Measurements from ENCODE around the gene DENND1B. TPM values are rescaled to one million over a fixed set of nuclear protein-coding genes. Genes with fewer than 3 reads are reported as not detected.

The DENND1B gene
- total RNA-seq, 1 experiment from 2014 or later = 6.3 TPM

DNA sequence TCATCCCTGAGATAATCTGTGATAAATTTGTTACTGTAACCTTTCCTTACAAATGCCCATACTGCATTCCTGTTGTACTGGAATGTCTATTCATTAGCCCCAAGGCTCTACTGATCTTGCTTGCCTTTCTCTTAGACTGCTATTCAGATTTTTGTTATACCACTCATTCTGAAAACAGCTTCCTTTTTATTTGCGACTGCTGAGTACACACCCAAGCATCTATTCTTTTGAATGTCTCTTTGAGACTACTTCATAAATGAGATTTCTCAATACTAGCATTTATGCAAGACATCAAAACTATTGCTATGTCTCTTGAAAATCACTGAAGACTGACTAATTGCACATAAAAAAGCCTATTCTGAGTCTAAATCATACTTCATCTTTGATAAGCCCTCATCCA is 38.6 kb downstream of the DENND1B start:
- TF ChIP-seq CTCF (conservative IDR thresholded peaks at IDR 0.05) = no peak
- WGBS (ENCODE audit: extremely low coverage, insufficient read length, low lambda C conversion rate) = no CpG with 5 or more reads among the region's 1 CpG

More for the DNA sequence above, 38.6 kb downstream of the DENND1B start:
- no peak overlapping the region for H3K18ac ChIP-seq (ENCODE audit: insufficient read length, low read depth, low read length)
- Mint-ChIP-seq H3K4me1 (peaks cover 14 to 28% of the 10 kb centered on the region in 2 experiments), H3K27ac (no peak overlapping the region), H3K4me3 (no peak overlapping the region), H3K36me3 (ENCODE audit: insufficient read depth in 1 of 3, low read depth in 3 of 3) (no peaks in the 10 kb centered on the region; a peak in 1 of 7 replicates), H3K27me3 (ENCODE audit: low read depth) (no peaks in the 10 kb centered on the region), H3K9me3 (no peaks in the 10 kb centered on the region)
- no peaks in the 10 kb centered on the region for H3K79me1 ChIP-seq (ENCODE audit: insufficient read depth, low read depth, low read length, poor library complexity, severe bottlenecking)
- H3T11ph ChIP-seq (ENCODE audit: low read length) = no peak overlapping the region
- H4K91ac ChIP-seq (ENCODE audit: insufficient read length, low read depth, low read length) = no peak overlapping the region
- no peak overlapping the region for H4K5ac ChIP-seq (ENCODE audit: insufficient read length, low read depth, low read length)
- no peak overlapping the region for H3K14ac ChIP-seq (ENCODE audit: insufficient read depth, low read length)
- H2BK15ac ChIP-seq (ENCODE audit: low read depth, low read length) = no peak overlapping the region
- H4K20me1 ChIP-seq (ENCODE audit: control insufficient read depth, insufficient read depth, insufficient read length) = no peaks in the 10 kb centered on the region
- H2BK12ac ChIP-seq (ENCODE audit: insufficient read length, low read depth, low read length) = no peak overlapping the region
- H3K9ac ChIP-seq (ENCODE audit: extremely low read depth, insufficient read length, low read length) = no peak overlapping the region
- no peak overlapping the region for H2AK5ac ChIP-seq (ENCODE audit: insufficient read length, low read length)
- H4K8ac ChIP-seq (replicated peaks; ENCODE audit: insufficient read length, low read depth, low read length) = no peak overlapping the region
- no peak overlapping the region for H2BK20ac ChIP-seq (ENCODE audit: low read depth, low read length, poor library complexity, severe bottlenecking)
- H2BK5ac ChIP-seq (ENCODE audit: insufficient read length, low read length) = no peak overlapping the region
- no peak overlapping the region for H3K4ac ChIP-seq (ENCODE audit: low read depth, low read length)
- H3K4me2 ChIP-seq (ENCODE audit: insufficient read depth, insufficient read length, low read length) = no peak overlapping the region
- no peaks in the 10 kb centered on the region; the same call in 1 of the 2 replicates for H3K4me1 ChIP-seq (ENCODE audit: insufficient read depth, low read length)
- H3K23ac ChIP-seq (ENCODE audit: insufficient read length, low read depth, low read length) = no peak overlapping the region
- no peaks in the 10 kb centered on the region for H3K27me3 ChIP-seq (ENCODE audit: insufficient read depth, low read length)
- H2AFZ ChIP-seq (ENCODE audit: low read length) = no peak overlapping the region
- no peak overlapping the region for H3K27ac ChIP-seq (ENCODE audit: insufficient read length, low read depth, low read length)
- no peak for DNase-seq
- no peak overlapping the region for H3K56ac ChIP-seq (ENCODE audit: insufficient read length, low read depth, low read length)
- no peaks in the 10 kb centered on the region for H3K9me3 ChIP-seq (ENCODE audit: control insufficient read depth, low read depth, low read length)
- H3K79me2 ChIP-seq (ENCODE audit: insufficient read depth, low read length) = no peaks in the 10 kb centered on the region
- H2BK120ac ChIP-seq (ENCODE audit: low read depth, low read length, poor library complexity, severe bottlenecking) = no peak overlapping the region
- H3K23me2 ChIP-seq (ENCODE audit: insufficient read length, low read depth, low read length, poor library complexity, severe bottlenecking) = no peaks in the 10 kb centered on the region
